PC-3 (cell line): Measurements from ENCODE around the gene FITM2. TPM values are rescaled to one million over a fixed set of nuclear protein-coding genes. Genes with fewer than 3 reads are reported as not detected.

Source experiments
- ATAC-seq: fragments of 200-7000 bp; cut with Tn5 transposase; 2 replicates; pipeline ENCODE4 v1.9.1; 2020; ENCODE audit warnings: mild to moderate bottlenecking, moderate library complexity
- BruUV-seq: library from RNA; stranded (reverse); fragments of 400-500 nt; replicated peaks from 2 replicates; lab custom pipeline; 2021; lab: Mats Ljungman, UMichigan
- CTCF ChIA-PET: fragments of 300-600 bp; sonication (Branson Sonifier 250); formaldehyde crosslinking; loops from one replicate; lab custom pipeline; 2022; ENCODE audit warnings: antibody characterized with exemption; lab: Charles Lee
- POLR2A ChIA-PET: fragments of 300-600 bp; sonication (Branson Sonifier 250); formaldehyde crosslinking; loops from one replicate; lab custom pipeline; 2022; ENCODE audit warnings: antibody characterized with exemption; ENCODE audit not compliant: unreplicated experiment; lab: Charles Lee
- DNase-seq: peaks from one replicate; pipeline ENCODE4 v3.0.0-alpha.2; 2015
- H2AFZ ChIP-seq: fragments of 300-600 bp; sonication (generic); 2 replicates; pipeline ENCODE4 v1.6.0; 2016; ENCODE audit warnings: antibody characterized with exemption, low read length
- H3F3A ChIP-seq: fragments of 300-600 bp; sonication (generic); one replicate; pipeline ENCODE4 v1.6.0; 2017; ENCODE audit warnings: antibody characterized with exemption, low read length, control low read depth, mild to moderate bottlenecking; ENCODE audit not compliant: unreplicated experiment
- H3K27ac ChIP-seq: fragments of 300-600 bp; sonication (generic); 2 replicates; pipeline ENCODE4 v1.5.1; 2016; ENCODE audit warnings: mild to moderate bottlenecking, low read length
- H3K27me3 ChIP-seq: fragments of 300-600 bp; sonication (generic); 2 replicates; pipeline ENCODE4 v1.6.1; 2016; ENCODE audit warnings: low read length, mixed read lengths
- H3K36me3 ChIP-seq: fragments of 300-600 bp; sonication (generic); 2 replicates; pipeline ENCODE4 v1.6.1; 2016; ENCODE audit warnings: low read depth, mixed run types, low read length, mixed read lengths
- H3K4me1 ChIP-seq: fragments of 300-600 bp; sonication (generic); 2 replicates; pipeline ENCODE4 v1.5.1; 2016; ENCODE audit warnings: low read length; ENCODE audit not compliant: insufficient read depth
- H3K4me2 ChIP-seq: fragments of 300-600 bp; sonication (generic); 2 replicates; pipeline ENCODE4 v1.6.0; 2016; ENCODE audit warnings: low read length
- H3K4me3 ChIP-seq: fragments of 300-600 bp; sonication (generic); 2 replicates; pipeline ENCODE4 v1.5.1; 2016; ENCODE audit warnings: mild to moderate bottlenecking, low read length, mixed read lengths
- H3K79me2 ChIP-seq: fragments of 300-600 bp; sonication (generic); 2 replicates; pipeline ENCODE4 v1.6.1; 2017; ENCODE audit warnings: low read length, mixed read lengths
- H3K9ac ChIP-seq: fragments of 300-600 bp; sonication (generic); 2 replicates; pipeline ENCODE4 v1.6.0; 2016; ENCODE audit warnings: mild to moderate bottlenecking, low read length
- H3K9me2 ChIP-seq: fragments of 300-600 bp; sonication (generic); replicated peaks from 2 replicates; pipeline ENCODE4 v1.6.1; 2016; ENCODE audit warnings: mixed run types, low read length, mixed read lengths
- H3K9me3 ChIP-seq: fragments of 300-600 bp; sonication (generic); 2 replicates; pipeline ENCODE4 v1.6.1; 2016; ENCODE audit warnings: low read length, mixed read lengths
- H4K20me1 ChIP-seq: fragments of 300-600 bp; sonication (generic); 2 replicates; pipeline ENCODE4 v1.6.1; 2016; ENCODE audit warnings: low read length, mixed read lengths
- CTCF ChIP-seq: fragments of 300-600 bp; sonication (generic); conservative IDR thresholded peaks from 2 replicates; pipeline ENCODE4 v1.5.1; 2017; ENCODE audit warnings: antibody characterized with exemption, low read depth, mild to moderate bottlenecking, low read length
- EZH2 ChIP-seq: fragments of 300-600 bp; sonication (generic); IDR thresholded peaks from one replicate; pipeline ENCODE4 v1.6.1; 2017; ENCODE audit warnings: antibody characterized with exemption, mild to moderate bottlenecking, low read length; ENCODE audit not compliant: unreplicated experiment
- EZH2phosphoT487 ChIP-seq: fragments of 300-600 bp; sonication (generic); IDR thresholded peaks from 2 replicates; pipeline ENCODE4 v1.6.1; 2018; ENCODE audit warnings: mild to moderate bottlenecking, antibody characterized with exemption, low read length, borderline replicate concordance
- intact Hi-C: fragments of 100-400 bp; cut with micrococcal nuclease; formaldehyde crosslinking; loops from 2 replicates; pipeline ENCODE4 v1.9.0; 2023
- total RNA-seq: library from RNA; depleted of rRNA; stranded (reverse); fragments of >200 nt; gene quantifications from 2 replicates; pipeline ENCODE4 v1.2.3, GENCODE V29; 2014

FITM2 gene
- total RNA-seq, 1 experiment from 2014 or later: 8.8 TPM

- H3K4me1 ChIP-seq: no peaks in the 10 kb centered on the region
- BruUV-seq: no TSS peak
- H3K79me2 ChIP-seq: no peaks in the 10 kb centered on the region
- no peaks in the 10 kb centered on the region for H4K20me1 ChIP-seq
- no peak overlapping the region for H3K4me2 ChIP-seq
- ATAC-seq (no peak), DNase-seq (no peak)
- H3F3A ChIP-seq: no peaks in the 10 kb centered on the region
- TF ChIP-seq EZH2: no peak
- TF ChIP-seq CTCF: no peak
- TF ChIP-seq EZH2phosphoT487: no peak
- no peaks in the 10 kb centered on the region for H3K9me2 ChIP-seq
- no peaks in the 10 kb centered on the region for H3K36me3 ChIP-seq
- no peak overlapping the region for H3K27ac ChIP-seq
- H3K9ac ChIP-seq: no peak overlapping the region
- POLR2A ChIA-PET: no interaction called here
- H3K9me3 ChIP-seq: no peaks in the 10 kb centered on the region
- intact Hi-C loops: no loop called here
- CTCF ChIA-PET: no interaction called here
- H3K27me3 ChIP-seq: peaks cover 32% of the 10 kb centered on the region
- no peak overlapping the region for H3K4me3 ChIP-seq
- H2AFZ ChIP-seq: no peak overlapping the region
These were observed 47.8 kb upstream of the FITM2 start for GRCh38 chr20:44358776-44359175.

GRCh38 chr20:44357555-44358125 lies 46.6 kb upstream of the FITM2 start:
- ATAC-seq (no peak), DNase-seq (no peak)
- H3K27ac ChIP-seq: no peak overlapping the region
- H3K4me1 ChIP-seq: no peaks in the 10 kb centered on the region
- no peaks in the 10 kb centered on the region for H3F3A ChIP-seq
- CTCF ChIA-PET: interaction anchor here (0.6 kb wide), 2 partner anchors 26 to 134 kb away, joined by 3 to 7 read pairs; no protein-coding TSS in a partner anchor
- no peaks in the 10 kb centered on the region for H3K9me2 ChIP-seq
- no TSS peak for BruUV-seq
- no peak overlapping the region for H3K4me3 ChIP-seq
- TF ChIP-seq CTCF: no peak
- H2AFZ ChIP-seq: no peak overlapping the region
- H3K9me3 ChIP-seq: no peaks in the 10 kb centered on the region
- intact Hi-C loops: no loop called here
- no peak overlapping the region for H3K9ac ChIP-seq
- H4K20me1 ChIP-seq: no peaks in the 10 kb centered on the region
- peaks cover 32% of the 10 kb centered on the region for H3K27me3 ChIP-seq
- H3K79me2 ChIP-seq: no peaks in the 10 kb centered on the region
- no peak overlapping the region for H3K4me2 ChIP-seq
- POLR2A ChIA-PET: interaction anchor here (0.6 to 0.7 kb wide), 3 partner anchors 29 to 291 kb away, joined by 3 to 5 read pairs (median 4); no protein-coding TSS in a partner anchor
- H3K36me3 ChIP-seq: no peaks in the 10 kb centered on the region

- Histone ChIP-seq H3F3A (no peaks in the 10 kb centered on the region), H3K27ac (no peak overlapping the region), H3K27me3 (peaks cover 32% of the 10 kb centered on the region), H3K9me3 (no peaks in the 10 kb centered on the region), H2AFZ (no peak overlapping the region), H3K4me3 (no peak overlapping the region), H3K79me2 (no peaks in the 10 kb centered on the region), H3K4me2 (no peak overlapping the region), H3K4me1 (no peaks in the 10 kb centered on the region), H3K9me2 (no peaks in the 10 kb centered on the region), H3K36me3 (no peaks in the 10 kb centered on the region), H4K20me1 (no peaks in the 10 kb centered on the region), H3K9ac (no peak overlapping the region)
- TF ChIP-seq CTCF (no peak), EZH2 (no peak)
- BruUV-seq: no TSS peak
- ChIA-PET CTCF (no interaction called here), POLR2A (no interaction called here)
- ATAC-seq (no peak), DNase-seq (no peak)
- intact Hi-C loops: no loop called here
These were observed 46.0 kb upstream of the FITM2 start for GRCh38 chr20:44357020-44357419.
